NT2/D1 (cell line): ENCODE results near the gene DNAL1.
A peak's percentile ranks its signal among the peaks of the same experiment; 100 is the strongest.

ENCODE experiments used
- DNase-seq: peaks from one replicate; pipeline ENCODE4 v3.0.0-alpha.2; 2011; ENCODE audit warnings: low read depth, low spot score
- H3K27me3 ChIP-seq: 2 replicates; pipeline ENCODE4 v1.6.0; 2011; ENCODE audit warnings: mild to moderate bottlenecking; ENCODE audit not compliant: insufficient read length, insufficient read depth
- H3K36me3 ChIP-seq: 2 replicates; pipeline ENCODE4 v1.6.1; 2011; ENCODE audit warnings: mild to moderate bottlenecking, low read length, mixed read lengths; ENCODE audit not compliant: insufficient read depth, insufficient read length
- H3K4me1 ChIP-seq: 2 replicates; pipeline ENCODE4 v1.5.1; 2011; ENCODE audit not compliant: insufficient read depth, insufficient read length
- H3K4me3 ChIP-seq: 2 replicates; pipeline ENCODE4 v1.5.1; 2011; ENCODE audit warnings: low read depth; ENCODE audit not compliant: insufficient read length
- H3K9ac ChIP-seq: 2 replicates; pipeline ENCODE4 v1.6.0; 2011; ENCODE audit warnings: low read depth; ENCODE audit not compliant: insufficient read length
- H3K9me3 ChIP-seq: 2 replicates; pipeline ENCODE4 v1.5.1; 2011; ENCODE audit warnings: mild to moderate bottlenecking, low read length; ENCODE audit not compliant: insufficient read depth
- SUZ12 ChIP-seq: IDR thresholded peaks from 2 replicates; pipeline ENCODE4 v1.6.1; 2011; ENCODE audit not compliant: insufficient read length, insufficient read depth; ENCODE audit errors: extremely low read depth
- YY1 ChIP-seq: IDR thresholded peaks from 2 replicates; pipeline ENCODE4 v1.6.1; 2011; ENCODE audit not compliant: insufficient read length, insufficient read depth
- ZNF274 ChIP-seq: IDR thresholded peaks from 2 replicates; pipeline ENCODE4 v1.6.1; 2011; ENCODE audit warnings: mild to moderate bottlenecking, low read depth, low read length

DNAL1 gene

GRCh38 chr14:73726025-73726961, 81.5 kb downstream of the DNAL1 start:
- Histone ChIP-seq H3K4me3 (no peak overlapping the region), H3K27me3 (no peaks in the 10 kb centered on the region), H3K9ac (no peak overlapping the region), H3K36me3 (peaks cover 80% of the 10 kb centered on the region), H3K4me1 (peaks cover 18% of the 10 kb centered on the region), H3K9me3 (no peaks in the 10 kb centered on the region)
- TF ChIP-seq SUZ12 (no peak), ZNF274 (no peak), YY1 (no peak)
- DNase-seq = no peak

GRCh38 chr14:73727166-73727565, 82.4 kb downstream of the DNAL1 start:
- Histone ChIP-seq H3K27me3 (no peaks in the 10 kb centered on the region), H3K4me3 (no peak overlapping the region), H3K9me3 (no peaks in the 10 kb centered on the region), H3K9ac (no peak overlapping the region), H3K4me1 (peaks cover 18% of the 10 kb centered on the region), H3K36me3 (peaks cover 78% of the 10 kb centered on the region)
- no peak for TF ChIP-seq YY1
- TF ChIP-seq SUZ12 = no peak
- TF ChIP-seq ZNF274 = no peak
- no peak for DNase-seq

- Histone ChIP-seq H3K36me3 (peaks cover 69% of the 10 kb centered on the region), H3K9ac (peak overlapping the region; percentile 44), H3K4me1 (peaks cover 10% of the 10 kb centered on the region), H3K27me3 (no peaks in the 10 kb centered on the region), H3K4me3 (no peak overlapping the region), H3K9me3 (no peaks in the 10 kb centered on the region)
- peak; percentile 75 for DNase-seq
- TF ChIP-seq ZNF274 (no peak), YY1 (no peak), SUZ12 (no peak)
Measured at GRCh38 chr14:73728717-73729330, 84.0 kb downstream of the DNAL1 start.

GRCh38 chr14:73729556-73730265, 84.9 kb downstream of the DNAL1 start:
- no peak overlapping the region for H3K9ac ChIP-seq
- peaks cover 68% of the 10 kb centered on the region for H3K36me3 ChIP-seq
- H3K9me3 ChIP-seq = no peaks in the 10 kb centered on the region
- TF ChIP-seq SUZ12 (no peak), ZNF274 (no peak), YY1 (no peak)
- DNase-seq = no peak
- no peaks in the 10 kb centered on the region for H3K27me3 ChIP-seq
- H3K4me1 ChIP-seq = peaks cover 10% of the 10 kb centered on the region
- no peak overlapping the region for H3K4me3 ChIP-seq

GRCh38 chr14:73731111-73731510, 86.3 kb downstream of the DNAL1 start:
- Histone ChIP-seq H3K9me3 (no peaks in the 10 kb centered on the region), H3K4me1 (peaks cover 7% of the 10 kb centered on the region), H3K9ac (no peak overlapping the region), H3K27me3 (no peaks in the 10 kb centered on the region), H3K36me3 (peaks cover 60% of the 10 kb centered on the region), H3K4me3 (no peak overlapping the region)
- TF ChIP-seq ZNF274 = no peak
- TF ChIP-seq SUZ12 = no peak
- TF ChIP-seq YY1 = no peak
- DNase-seq = no peak

- no peak for DNase-seq
- no peak overlapping the region for H3K4me3 ChIP-seq
- peaks cover 57% of the 10 kb centered on the region for H3K36me3 ChIP-seq
- H3K4me1 ChIP-seq = peaks cover 4% of the 10 kb centered on the region
- no peaks in the 10 kb centered on the region for H3K9me3 ChIP-seq
- TF ChIP-seq YY1 (no peak), SUZ12 (no peak), ZNF274 (no peak)
- no peaks in the 10 kb centered on the region for H3K27me3 ChIP-seq
- no peak overlapping the region for H3K9ac ChIP-seq
Measured at GRCh38 chr14:73732006-73732405, 87.2 kb downstream of the DNAL1 start.

GRCh38 chr14:73736842-73737241, 92.1 kb downstream of the DNAL1 start:
- Histone ChIP-seq H3K4me1 (peaks cover 3% of the 10 kb centered on the region), H3K27me3 (no peaks in the 10 kb centered on the region), H3K9ac (no peak overlapping the region), H3K36me3 (peaks cover 53% of the 10 kb centered on the region), H3K9me3 (no peaks in the 10 kb centered on the region), H3K4me3 (no peak overlapping the region)
- no peak for DNase-seq
- no peak for TF ChIP-seq SUZ12
- no peak for TF ChIP-seq YY1
- TF ChIP-seq ZNF274 = no peak
